Colonic mucosa (tissue), 4 donors: ENCODE results near the gene JPH4. TPM values are rescaled to one million over a fixed set of nuclear protein-coding genes. Genes with fewer than 3 reads are reported as not detected.
"Not testable (repeated sequence)": the region's sequence is repeated elsewhere in the genome, so short reads cannot be mapped to it uniquely, and the experiment has no call there.

ENCODE experiments used
- DNase-seq: peaks from one replicate; pipeline ENCODE4 v3.0.0-alpha.2; 2020
- H3K27ac ChIP-seq: fragments of 200-600 bp; one replicate; pipeline ENCODE4 v1.8.0; 2021
- H3K27me3 ChIP-seq: fragments of 200-600 bp; one replicate; pipeline ENCODE4 v1.8.0; 2021
- H3K36me3 ChIP-seq: fragments of 200-600 bp; one replicate; pipeline ENCODE4 v1.8.0; 2021
- H3K4me1 ChIP-seq: fragments of 200-600 bp; one replicate; pipeline ENCODE4 v1.8.0; 2021; ENCODE audit warnings: mild to moderate bottlenecking
- H3K4me3 ChIP-seq: fragments of 200-600 bp; one replicate; pipeline ENCODE4 v1.8.0; 2021
- H3K9ac ChIP-seq, 2 donors: one replicate each; pipeline ENCODE4 v1.7.0; 2013; ENCODE audit warnings: control low read depth in 2 of 2, low read depth in 2 of 2, low read length in 2 of 2
- H3K9me3 ChIP-seq: fragments of 200-600 bp; one replicate; pipeline ENCODE4 v1.8.0; 2021
- intact Hi-C: fragments of 100-400 bp; cut with DNase I; formaldehyde crosslinking; loops from one replicate; pipeline ENCODE4 v1.14.1; 2022
- total RNA-seq, 2 donors: library from RNA; stranded (reverse); fragmentation: NEBNext Ultra II Directional in 1 of 2; extraction: Animal tissue kit (Norgen Biotek cat#: 25700) in 1 of 2; gene quantifications; one replicate each; pipeline ENCODE4 v1.2.1, GENCODE V29; 2021
- TF ChIP-seq, protein P1 (sequence below): fragments of 200-600 bp; IDR thresholded peaks from one replicate; pipeline ENCODE4 v1.8.0; 2022; ENCODE audit warnings: antibody characterized with exemption, mild to moderate bottlenecking
- donor health status: healthy.
- donor health status: DM: no; HTN: no; CAD: no.
- donor health status: DM: no; HTN: no; CAD: no.

JPH4 gene
- total RNA-seq, 2 donors from 2014 or later, result 0.30 to 0.58 TPM

GRCh38 chr14:23601845-23602180 lies 23.2 kb upstream of the JPH4 start:
- no peak for DNase-seq
- intact Hi-C loops, result no loop called here
- no peaks in the 10 kb centered on the region for H3K4me1 ChIP-seq
- H3K9ac ChIP-seq, result no peak overlapping the region
- no peaks in the 10 kb centered on the region for H3K9me3 ChIP-seq
- H3K36me3 ChIP-seq, result no peaks in the 10 kb centered on the region
- TF ChIP-seq, protein P1, sequence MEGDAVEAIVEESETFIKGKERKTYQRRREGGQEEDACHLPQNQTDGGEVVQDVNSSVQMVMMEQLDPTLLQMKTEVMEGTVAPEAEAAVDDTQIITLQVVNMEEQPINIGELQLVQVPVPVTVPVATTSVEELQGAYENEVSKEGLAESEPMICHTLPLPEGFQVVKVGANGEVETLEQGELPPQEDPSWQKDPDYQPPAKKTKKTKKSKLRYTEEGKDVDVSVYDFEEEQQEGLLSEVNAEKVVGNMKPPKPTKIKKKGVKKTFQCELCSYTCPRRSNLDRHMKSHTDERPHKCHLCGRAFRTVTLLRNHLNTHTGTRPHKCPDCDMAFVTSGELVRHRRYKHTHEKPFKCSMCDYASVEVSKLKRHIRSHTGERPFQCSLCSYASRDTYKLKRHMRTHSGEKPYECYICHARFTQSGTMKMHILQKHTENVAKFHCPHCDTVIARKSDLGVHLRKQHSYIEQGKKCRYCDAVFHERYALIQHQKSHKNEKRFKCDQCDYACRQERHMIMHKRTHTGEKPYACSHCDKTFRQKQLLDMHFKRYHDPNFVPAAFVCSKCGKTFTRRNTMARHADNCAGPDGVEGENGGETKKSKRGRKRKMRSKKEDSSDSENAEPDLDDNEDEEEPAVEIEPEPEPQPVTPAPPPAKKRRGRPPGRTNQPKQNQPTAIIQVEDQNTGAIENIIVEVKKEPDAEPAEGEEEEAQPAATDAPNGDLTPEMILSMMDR, result no peak
- no peak overlapping the region for H3K27ac ChIP-seq
- no peaks in the 10 kb centered on the region for H3K27me3 ChIP-seq
- H3K4me3 ChIP-seq, result no peak overlapping the region

- no peaks in the 10 kb centered on the region for H3K27me3 ChIP-seq
- intact Hi-C loops, result no loop called here
- no peak for DNase-seq
- H3K9ac ChIP-seq, result no peak overlapping the region
- H3K4me3 ChIP-seq, result no peak overlapping the region
- TF ChIP-seq, protein P1, result no peak
- H3K9me3 ChIP-seq, result no peaks in the 10 kb centered on the region
- no peaks in the 10 kb centered on the region for H3K4me1 ChIP-seq
- no peak overlapping the region for H3K27ac ChIP-seq
- no peaks in the 10 kb centered on the region for H3K36me3 ChIP-seq
Observed at GRCh38 chr14:23601424-23601823, 22.8 kb upstream of the JPH4 start.

GRCh38 chr14:23600806-23601205 lies 22.2 kb upstream of the JPH4 start:
- Histone ChIP-seq H3K27me3 (no peaks in the 10 kb centered on the region), H3K9me3 (no peaks in the 10 kb centered on the region), H3K4me1 (no peaks in the 10 kb centered on the region), H3K36me3 (no peaks in the 10 kb centered on the region), H3K9ac (no peak overlapping the region), H3K4me3 (no peak overlapping the region), H3K27ac (no peak overlapping the region)
- TF ChIP-seq, protein P1, result no peak
- intact Hi-C loops, result no loop called here
- no peak for DNase-seq

- DNase-seq, result no peak
- Histone ChIP-seq H3K4me3 (no peak overlapping the region), H3K9me3 (no peaks in the 10 kb centered on the region), H3K4me1 (no peaks in the 10 kb centered on the region), H3K9ac (no peak overlapping the region), H3K27ac (no peak overlapping the region), H3K27me3 (no peaks in the 10 kb centered on the region), H3K36me3 (no peaks in the 10 kb centered on the region)
- intact Hi-C loops, result no loop called here
- TF ChIP-seq, protein P1, result no peak
Observed at GRCh38 chr14:23600322-23600707, 21.7 kb upstream of the JPH4 start.

DNA sequence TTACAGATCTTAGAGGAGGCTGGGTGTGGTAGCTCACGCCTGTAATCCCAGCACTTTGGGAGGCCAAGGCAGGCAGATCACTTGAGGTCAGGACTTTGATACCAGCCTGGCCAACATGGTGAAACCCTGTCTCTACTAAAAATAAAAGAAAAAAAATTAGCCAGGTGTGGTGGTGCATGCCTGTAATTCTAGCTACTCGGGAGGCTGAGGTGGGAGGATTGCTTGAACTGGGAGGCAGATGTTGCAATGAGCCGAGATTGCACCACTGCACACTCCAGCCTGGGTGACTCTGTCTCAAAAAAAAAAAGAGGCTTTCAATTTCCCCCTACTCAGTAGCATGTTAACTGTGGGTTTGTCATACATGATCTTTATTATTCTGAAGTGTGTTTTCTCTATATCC lies 15.6 kb upstream of the JPH4 start:
- not testable (repeated sequence) for H3K27ac ChIP-seq, H3K36me3 ChIP-seq, H3K4me1 ChIP-seq, H3K9ac ChIP-seq, H3K9me3 ChIP-seq, H3K27me3 ChIP-seq, DNase-seq, H3K4me3 ChIP-seq
- intact Hi-C loops, result loop anchor here (5.0 kb wide), 1 partner anchor 318 kb away; no protein-coding TSS in a partner anchor

- H3K9me3 ChIP-seq, result no peaks in the 10 kb centered on the region
- no peaks in the 10 kb centered on the region for H3K4me1 ChIP-seq
- no peaks in the 10 kb centered on the region for H3K36me3 ChIP-seq
- DNase-seq, result no peak
- no peak overlapping the region for H3K9ac ChIP-seq
- no peaks in the 10 kb centered on the region for H3K27me3 ChIP-seq
- intact Hi-C loops, result loop anchor here (5.0 kb wide), 1 partner anchor 322 kb away; no protein-coding TSS in a partner anchor
- H3K4me3 ChIP-seq, result no peak overlapping the region
- TF ChIP-seq, protein P1, result no peak
- H3K27ac ChIP-seq, result no peak overlapping the region
Observed at GRCh38 chr14:23590198-23590597, 11.6 kb upstream of the JPH4 start.
